HTERT RPE-1 (cell line): Measurements from ENCODE around the gene IGF1.

Source experiments
- in situ Hi-C: fragments of 300-500 bp; cut with MboI; formaldehyde crosslinking; loops from 4 replicates; pipeline ENCODE4 v1.14.3; 2020; ENCODE audit warnings: low sequenced_read_pairs

Gene IGF1

GRCh38 chr12:102480406-102480805 lies at the start of gene IGF1:
Gene IGF1, minus strand, starts transcription at chr12:102480563. Its CDS starts 182 bp downstream, at chr12:102480381.
- in situ Hi-C loops, result no loop called here

- in situ Hi-C loops, result no loop called here
These were observed 47.7 kb upstream of the IGF1 start for GRCh38 chr12:102528111-102528510.

GRCh38 chr12:102527171-102527720 lies 46.9 kb upstream of the IGF1 start:
- in situ Hi-C loops, result no loop called here

- in situ Hi-C loops, result no loop called here
These were observed 46.3 kb upstream of the IGF1 start for GRCh38 chr12:102526656-102527055.

GRCh38 chr12:102522768-102523167 lies 42.4 kb upstream of the IGF1 start:
- in situ Hi-C loops, result no loop called here

- in situ Hi-C loops, result no loop called here
These were observed 41.4 kb upstream of the IGF1 start for GRCh38 chr12:102521662-102522277.

- in situ Hi-C loops, result no loop called here
These were observed 38.5 kb upstream of the IGF1 start for GRCh38 chr12:102518871-102519270.

GRCh38 chr12:102514696-102515095 lies 34.3 kb upstream of the IGF1 start:
- in situ Hi-C loops, result no loop called here

- in situ Hi-C loops, result no loop called here
These were observed 33.4 kb upstream of the IGF1 start for GRCh38 chr12:102513739-102514138.

- in situ Hi-C loops, result no loop called here
These were observed 32.9 kb upstream of the IGF1 start for GRCh38 chr12:102513272-102513671.

- in situ Hi-C loops, result no loop called here
These were observed 32.2 kb upstream of the IGF1 start for GRCh38 chr12:102512523-102512922.

GRCh38 chr12:102511575-102511974 lies 31.2 kb upstream of the IGF1 start:
- in situ Hi-C loops, result no loop called here

- in situ Hi-C loops, result no loop called here
These were observed 30.1 kb upstream of the IGF1 start for GRCh38 chr12:102510463-102510862.

- in situ Hi-C loops, result no loop called here
These were observed 29.7 kb upstream of the IGF1 start for GRCh38 chr12:102510031-102510430.

- in situ Hi-C loops, result no loop called here
These were observed 28.8 kb upstream of the IGF1 start for GRCh38 chr12:102509123-102509626.

- in situ Hi-C loops, result no loop called here
These were observed 27.7 kb upstream of the IGF1 start for GRCh38 chr12:102508052-102508451.

- in situ Hi-C loops, result no loop called here
These were observed 26.9 kb upstream of the IGF1 start for GRCh38 chr12:102507301-102507700.

GRCh38 chr12:102504871-102505270 lies 24.5 kb upstream of the IGF1 start:
- in situ Hi-C loops, result no loop called here

- in situ Hi-C loops, result no loop called here
These were observed 23.9 kb upstream of the IGF1 start for GRCh38 chr12:102504280-102504679.

- in situ Hi-C loops, result no loop called here
These were observed 23.5 kb upstream of the IGF1 start for GRCh38 chr12:102503831-102504230.

- in situ Hi-C loops, result no loop called here
These were observed 22.8 kb upstream of the IGF1 start for GRCh38 chr12:102503056-102503681.

- in situ Hi-C loops, result no loop called here
These were observed 21.4 kb upstream of the IGF1 start for GRCh38 chr12:102501773-102502172.
